ENCODE results near the gene TPP2.

TPP2 gene

GRCh38 chr13:102584434-102584833 lies 12.4 kb upstream of the TPP2 start:
- H2BK5ac ChIP-seq (ENCODE audit: low read length), result no peak overlapping the region
- no peak overlapping the region for H2BK120ac ChIP-seq (ENCODE audit: low read depth, low read length)
- no peaks in the 10 kb centered on the region for H3K36me3 ChIP-seq (replicated peaks in 1 of 2; ENCODE audit: control insufficient read depth in 2 of 2, insufficient read depth in 2 of 2, low read length in 2 of 2)
- no peak overlapping the region for H4K8ac ChIP-seq (ENCODE audit: low read depth, low read length)
- H3K14ac ChIP-seq (ENCODE audit: low read length), result no peak overlapping the region
- H3K4me3 ChIP-seq (ENCODE audit: low read length in 2 of 2), result no peak overlapping the region
- peaks cover 0 to 10% (median 0%) of the 10 kb centered on the region in 3 experiments for H3K27me3 ChIP-seq (ENCODE audit: control insufficient read depth in 3 of 3, insufficient read depth in 3 of 3, low read depth in 1 of 3, low read length in 3 of 3)
- H3K9me3 ChIP-seq (replicated peaks in 1 of 2; ENCODE audit: control insufficient read depth in 2 of 2, insufficient read depth in 1 of 2, low read depth in 1 of 2, low read length in 2 of 2), result no peaks in the 10 kb centered on the region
- H3K9ac ChIP-seq (ENCODE audit: low read depth, low read length, poor library complexity), result no peak overlapping the region
- peak overlapping the region; percentile 60 for H2AFZ ChIP-seq (ENCODE audit: low read length)
- H2AK5ac ChIP-seq (ENCODE audit: low read depth, low read length), result no peak overlapping the region
- no peaks in the 10 kb centered on the region for H3K79me1 ChIP-seq (ENCODE audit: low read depth, low read length)
- H3K23ac ChIP-seq (ENCODE audit: low read depth, low read length, poor library complexity), result no peak overlapping the region
- H2BK15ac ChIP-seq (ENCODE audit: low read length), result no peak overlapping the region
- no peak overlapping the region for H3K18ac ChIP-seq (ENCODE audit: low read length)
- H3K27ac ChIP-seq (replicated peaks; ENCODE audit: low read length), result no peak overlapping the region
- no CpG with 5 or more reads among the region's 3 CpGs for WGBS, 2 donors (ENCODE audit: extremely low coverage in 2 of 2, insufficient read length in 2 of 2, insufficient replicate concordance in 1 of 2)
- no peak for DNase-seq (ENCODE audit: low spot score)
- H3K4ac ChIP-seq (ENCODE audit: low read length), result no peak overlapping the region
- no peak overlapping the region for H4K91ac ChIP-seq (ENCODE audit: low read depth, low read length, poor library complexity)
- no peak overlapping the region for H2BK12ac ChIP-seq (ENCODE audit: low read length)
- no peak overlapping the region for H3K4me2 ChIP-seq (ENCODE audit: insufficient read depth, low read length, poor library complexity, severe bottlenecking)
- no peaks in the 10 kb centered on the region for H3K4me1 ChIP-seq (ENCODE audit: control insufficient read depth in 2 of 2, insufficient read depth in 1 of 2, low read depth in 1 of 2, low read length in 2 of 2)

DNA sequence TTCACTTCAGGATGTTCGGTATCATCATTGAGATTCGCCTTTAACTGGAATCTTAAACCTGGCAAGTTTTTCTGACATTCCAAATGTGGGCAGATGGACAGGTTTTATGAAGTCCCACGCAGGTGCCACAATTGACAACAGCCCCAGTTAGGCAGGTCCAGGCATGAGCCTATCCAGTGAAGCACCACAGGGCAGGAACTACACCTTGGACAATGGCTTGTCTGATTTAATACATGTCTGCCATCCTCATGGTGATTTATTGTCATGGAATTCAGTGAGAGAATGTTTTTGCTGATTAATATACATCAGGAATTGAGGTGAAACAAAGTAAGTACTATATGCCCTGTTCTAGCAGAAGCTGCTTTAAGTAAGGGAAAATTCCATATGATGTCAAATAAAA lies 10.2 kb upstream of the TPP2 start:
- DNase-seq (ENCODE audit: low spot score), result no peak
- no peak overlapping the region for H3K4ac ChIP-seq (ENCODE audit: low read length)
- no peak overlapping the region for H3K9ac ChIP-seq (ENCODE audit: low read depth, low read length, poor library complexity)
- H4K91ac ChIP-seq (ENCODE audit: low read depth, low read length, poor library complexity), result no peak overlapping the region
- no peak overlapping the region for H2BK15ac ChIP-seq (ENCODE audit: low read length)
- no peak overlapping the region for H4K8ac ChIP-seq (ENCODE audit: low read depth, low read length)
- no peaks in the 10 kb centered on the region for H3K36me3 ChIP-seq (replicated peaks in 1 of 2; ENCODE audit: control insufficient read depth in 2 of 2, insufficient read depth in 2 of 2, low read length in 2 of 2)
- no peak overlapping the region for H3K4me2 ChIP-seq (ENCODE audit: insufficient read depth, low read length, poor library complexity, severe bottlenecking)
- no peaks in the 10 kb centered on the region for H3K79me1 ChIP-seq (ENCODE audit: low read depth, low read length)
- H2AK5ac ChIP-seq (ENCODE audit: low read depth, low read length), result no peak overlapping the region
- H3K27me3 ChIP-seq (ENCODE audit: control insufficient read depth in 3 of 3, insufficient read depth in 3 of 3, low read depth in 1 of 3, low read length in 3 of 3), result peaks cover 0 to 10% (median 0%) of the 10 kb centered on the region in 3 experiments
- WGBS, 2 donors (ENCODE audit: extremely low coverage in 2 of 2, insufficient read length in 2 of 2, insufficient replicate concordance in 1 of 2), result no CpG with 5 or more reads among the region's 3 CpGs
- no peaks in the 10 kb centered on the region for H3K9me3 ChIP-seq (replicated peaks in 1 of 2; ENCODE audit: control insufficient read depth in 2 of 2, insufficient read depth in 1 of 2, low read depth in 1 of 2, low read length in 2 of 2)
- H3K18ac ChIP-seq (ENCODE audit: low read length), result no peak overlapping the region
- H2BK5ac ChIP-seq (ENCODE audit: low read length), result no peak overlapping the region
- H3K14ac ChIP-seq (ENCODE audit: low read length), result no peak overlapping the region
- H2BK12ac ChIP-seq (ENCODE audit: low read length), result no peak overlapping the region
- H3K4me1 ChIP-seq (ENCODE audit: control insufficient read depth in 2 of 2, insufficient read depth in 1 of 2, low read depth in 1 of 2, low read length in 2 of 2), result no peaks in the 10 kb centered on the region
- no peak overlapping the region for H2BK120ac ChIP-seq (ENCODE audit: low read depth, low read length)
- H2AFZ ChIP-seq (ENCODE audit: low read length), result no peak overlapping the region
- no peak overlapping the region for H3K4me3 ChIP-seq (ENCODE audit: low read length in 2 of 2)
- H3K23ac ChIP-seq (ENCODE audit: low read depth, low read length, poor library complexity), result no peak overlapping the region
- no peak overlapping the region for H3K27ac ChIP-seq (replicated peaks; ENCODE audit: low read length)

GRCh38 chr13:102587916-102588315 lies 8.9 kb upstream of the TPP2 start:
- H3K4ac ChIP-seq (ENCODE audit: low read length), result no peak overlapping the region
- H3K23ac ChIP-seq (ENCODE audit: low read depth, low read length, poor library complexity), result no peak overlapping the region
- no peak overlapping the region for H2BK15ac ChIP-seq (ENCODE audit: low read length)
- no peak overlapping the region for H3K14ac ChIP-seq (ENCODE audit: low read length)
- no peak overlapping the region for H3K4me3 ChIP-seq (ENCODE audit: low read length in 2 of 2)
- peaks cover 0 to 2% of the 10 kb centered on the region in 2 donors for H3K4me1 ChIP-seq (ENCODE audit: control insufficient read depth in 2 of 2, insufficient read depth in 1 of 2, low read depth in 1 of 2, low read length in 2 of 2)
- H2BK12ac ChIP-seq (ENCODE audit: low read length), result no peak overlapping the region
- WGBS, 2 donors (ENCODE audit: extremely low coverage in 2 of 2, insufficient read length in 2 of 2, insufficient replicate concordance in 1 of 2), result no CpG with 5 or more reads among the region's 2 CpGs
- no peaks in the 10 kb centered on the region for H3K9me3 ChIP-seq (replicated peaks in 1 of 2; ENCODE audit: control insufficient read depth in 2 of 2, insufficient read depth in 1 of 2, low read depth in 1 of 2, low read length in 2 of 2)
- no peak overlapping the region for H3K9ac ChIP-seq (ENCODE audit: low read depth, low read length, poor library complexity)
- DNase-seq (ENCODE audit: low spot score), result no peak
- no peak overlapping the region for H4K91ac ChIP-seq (ENCODE audit: low read depth, low read length, poor library complexity)
- H3K79me1 ChIP-seq (ENCODE audit: low read depth, low read length), result no peaks in the 10 kb centered on the region
- H3K27ac ChIP-seq (replicated peaks; ENCODE audit: low read length), result no peak overlapping the region
- no peak overlapping the region for H3K18ac ChIP-seq (ENCODE audit: low read length)
- no peak overlapping the region for H2AFZ ChIP-seq (ENCODE audit: low read length)
- no peaks in the 10 kb centered on the region for H3K36me3 ChIP-seq (replicated peaks in 1 of 2; ENCODE audit: control insufficient read depth in 2 of 2, insufficient read depth in 2 of 2, low read length in 2 of 2)
- H2BK5ac ChIP-seq (ENCODE audit: low read length), result no peak overlapping the region
- no peak overlapping the region for H3K4me2 ChIP-seq (ENCODE audit: insufficient read depth, low read length, poor library complexity, severe bottlenecking)
- H4K8ac ChIP-seq (ENCODE audit: low read depth, low read length), result no peak overlapping the region
- no peak overlapping the region for H2AK5ac ChIP-seq (ENCODE audit: low read depth, low read length)
- H2BK120ac ChIP-seq (ENCODE audit: low read depth, low read length), result no peak overlapping the region
- H3K27me3 ChIP-seq (ENCODE audit: control insufficient read depth in 3 of 3, insufficient read depth in 3 of 3, low read depth in 1 of 3, low read length in 3 of 3), result peaks cover 0 to 7% (median 0%) of the 10 kb centered on the region in 3 experiments

DNA sequence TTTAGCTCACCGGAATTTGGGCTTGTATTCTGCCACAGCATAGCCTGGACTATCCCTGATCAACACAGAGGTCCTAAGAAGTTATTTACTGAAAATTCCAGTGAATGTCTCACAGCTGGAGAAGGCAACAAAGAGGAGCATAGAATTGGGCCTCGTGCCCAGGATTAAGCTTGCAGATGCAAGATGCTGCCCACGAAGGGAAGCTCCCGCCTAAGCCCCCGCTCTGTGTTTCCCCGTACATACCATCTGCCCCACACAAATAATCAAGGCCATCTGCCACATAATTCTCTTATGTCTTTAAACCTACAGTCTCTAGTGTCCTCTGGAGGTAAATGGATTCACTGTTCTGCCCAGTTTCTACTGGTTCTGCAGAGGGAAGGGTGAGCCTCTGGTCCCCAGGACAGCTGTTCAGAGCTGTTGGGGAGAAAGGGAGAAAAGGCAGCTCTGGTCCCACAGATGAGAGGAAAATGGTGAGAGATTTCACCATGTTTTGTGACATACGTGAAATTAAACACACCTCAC lies 7.4 kb upstream of the TPP2 start:
- Histone ChIP-seq H3K23ac (ENCODE audit: low read depth, low read length, poor library complexity) (no peak overlapping the region), H3K4me3 (ENCODE audit: low read length in 2 of 2) (no peak overlapping the region), H3K79me1 (ENCODE audit: low read depth, low read length) (no peaks in the 10 kb centered on the region), H3K9ac (ENCODE audit: low read depth, low read length, poor library complexity) (no peak overlapping the region), H2AFZ (ENCODE audit: low read length) (no peak overlapping the region), H3K9me3 (replicated peaks in 1 of 2; ENCODE audit: control insufficient read depth in 2 of 2, insufficient read depth in 1 of 2, low read depth in 1 of 2, low read length in 2 of 2) (no peaks in the 10 kb centered on the region), H4K91ac (ENCODE audit: low read depth, low read length, poor library complexity) (no peak overlapping the region), H4K8ac (ENCODE audit: low read depth, low read length) (no peak overlapping the region), H2BK120ac (ENCODE audit: low read depth, low read length) (no peak overlapping the region), H2BK15ac (ENCODE audit: low read length) (no peak overlapping the region), H2BK5ac (ENCODE audit: low read length) (no peak overlapping the region), H3K36me3 (replicated peaks in 1 of 2; ENCODE audit: control insufficient read depth in 2 of 2, insufficient read depth in 2 of 2, low read length in 2 of 2) (no peaks in the 10 kb centered on the region), H3K4me2 (ENCODE audit: insufficient read depth, low read length, poor library complexity, severe bottlenecking) (no peak overlapping the region), H3K14ac (ENCODE audit: low read length) (no peak overlapping the region), H2AK5ac (ENCODE audit: low read depth, low read length) (no peak overlapping the region), H3K18ac (ENCODE audit: low read length) (no peak overlapping the region), H3K27ac (replicated peaks; ENCODE audit: low read length) (no peak overlapping the region), H2BK12ac (ENCODE audit: low read length) (no peak overlapping the region), H3K4ac (ENCODE audit: low read length) (no peak overlapping the region), H3K27me3 (ENCODE audit: control insufficient read depth in 3 of 3, insufficient read depth in 3 of 3, low read depth in 1 of 3, low read length in 3 of 3) (peaks cover 0 to 3% (median 0%) of the 10 kb centered on the region in 3 experiments), H3K4me1 (ENCODE audit: control insufficient read depth in 2 of 2, insufficient read depth in 1 of 2, low read depth in 1 of 2, low read length in 2 of 2) (peaks cover 0 to 2% of the 10 kb centered on the region in 2 donors)
- WGBS, 2 donors (ENCODE audit: extremely low coverage in 2 of 2, insufficient read length in 2 of 2, insufficient replicate concordance in 1 of 2), result no CpG with 5 or more reads among the region's 7 CpGs
- no peak for DNase-seq (ENCODE audit: low spot score)

All from neuronal stem cell (in vitro differentiated cells).